Measurements from ENCODE around the gene NXN.

DNA sequence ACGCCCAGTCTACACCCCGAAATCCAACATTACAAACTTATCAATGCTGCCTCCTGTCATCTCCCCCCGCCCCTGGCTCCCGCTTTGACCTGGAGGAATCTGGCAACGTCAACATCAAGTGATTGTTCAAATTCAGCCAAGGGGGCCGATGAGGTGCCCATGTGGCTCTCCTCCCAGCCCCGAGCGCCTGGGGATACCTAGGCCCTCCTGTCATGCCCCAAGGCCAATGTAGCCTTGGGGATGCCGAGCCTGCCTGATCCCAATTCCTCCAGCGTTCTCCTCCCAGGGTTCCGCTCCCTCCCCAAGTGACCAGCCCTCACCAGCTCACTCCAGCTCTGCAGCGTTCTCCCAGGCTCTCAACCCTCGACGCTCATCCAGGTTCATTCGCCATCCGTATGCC, 59.4 kb downstream of the NXN start:
- no peak for TF ChIP-seq POLR2AphosphoS5 (IDR thresholded peaks at IDR 0.05; ENCODE audit: low read depth, low read length)
- TF ChIP-seq POLR2A (IDR thresholded peaks at IDR 0.05; ENCODE audit: low read depth, low read length): no peak
- no peak for TF ChIP-seq TAF1 (IDR thresholded peaks at IDR 0.05; ENCODE audit: borderline replicate concordance, low read depth, low read length)
